ENCODE results near the gene ZSCAN5A. TPM values are rescaled to one million over a fixed set of nuclear protein-coding genes. Genes with fewer than 3 reads are reported as not detected.

Gene ZSCAN5A
- polyA plus RNA-seq, 5 donors = 13.6 to 16.6 (median 15.2) TPM

- DNase-seq = peak; percentile 98 to 99
Observed at GRCh38 chr19:56315077-56315828, 614 bp upstream of the ZSCAN5A start.

- no peak for DNase-seq
Observed at GRCh38 chr19:56314018-56314380, 640 bp downstream of the ZSCAN5A start.

GRCh38 chr19:56312787-56313657 lies 1.6 kb downstream of the ZSCAN5A start:
- DNase-seq = no peak

GRCh38 chr19:56312342-56312741 lies 2.3 kb downstream of the ZSCAN5A start:
- DNase-seq = no peak

- DNase-seq = no peak
Observed at GRCh38 chr19:56310462-56310861, 4.2 kb downstream of the ZSCAN5A start.

- DNase-seq = no peak
Observed at GRCh38 chr19:56309511-56310185, 5.0 kb downstream of the ZSCAN5A start.

GRCh38 chr19:56308792-56309191 lies 5.8 kb downstream of the ZSCAN5A start:
- no peak for DNase-seq

- peak; percentile 30 to 51 for DNase-seq
Observed at GRCh38 chr19:56307062-56307461, 7.6 kb downstream of the ZSCAN5A start.

GRCh38 chr19:56306016-56306415 lies 8.6 kb downstream of the ZSCAN5A start:
- peak; percentile 13 to 43 for DNase-seq

GRCh38 chr19:56304243-56304642 lies 10.4 kb downstream of the ZSCAN5A start:
- DNase-seq = no peak

GRCh38 chr19:56301886-56302620 lies 12.6 kb downstream of the ZSCAN5A start:
- no peak for DNase-seq

GRCh38 chr19:56301155-56301554 lies 13.5 kb downstream of the ZSCAN5A start:
- DNase-seq = no peak

GRCh38 chr19:56299688-56300087 lies 15.0 kb downstream of the ZSCAN5A start:
- no peak for DNase-seq

- no peak for DNase-seq
Observed at GRCh38 chr19:56297010-56297409, 17.6 kb downstream of the ZSCAN5A start.

GRCh38 chr19:56295531-56296455 lies 18.8 kb downstream of the ZSCAN5A start:
- no peak for DNase-seq

GRCh38 chr19:56294549-56294948 lies 20.1 kb downstream of the ZSCAN5A start:
- DNase-seq = no peak

- DNase-seq = no peak
Observed at GRCh38 chr19:56291867-56292266, 22.8 kb downstream of the ZSCAN5A start.

- no peak for DNase-seq
Observed at GRCh38 chr19:56290104-56290503, 24.5 kb downstream of the ZSCAN5A start.

- no peak for DNase-seq
Observed at GRCh38 chr19:56284746-56285145, 29.9 kb downstream of the ZSCAN5A start.

- no peak for DNase-seq
Observed at GRCh38 chr19:56282809-56283208, 31.8 kb downstream of the ZSCAN5A start.

Data from right lung (tissue), 5 donors.